Measurements from ENCODE around the gene DRGX.

DRGX gene

GRCh38 chr10:49381111-49381900 is 14.6 kb downstream of the DRGX start:
- DNase-seq = no peak

DNA sequence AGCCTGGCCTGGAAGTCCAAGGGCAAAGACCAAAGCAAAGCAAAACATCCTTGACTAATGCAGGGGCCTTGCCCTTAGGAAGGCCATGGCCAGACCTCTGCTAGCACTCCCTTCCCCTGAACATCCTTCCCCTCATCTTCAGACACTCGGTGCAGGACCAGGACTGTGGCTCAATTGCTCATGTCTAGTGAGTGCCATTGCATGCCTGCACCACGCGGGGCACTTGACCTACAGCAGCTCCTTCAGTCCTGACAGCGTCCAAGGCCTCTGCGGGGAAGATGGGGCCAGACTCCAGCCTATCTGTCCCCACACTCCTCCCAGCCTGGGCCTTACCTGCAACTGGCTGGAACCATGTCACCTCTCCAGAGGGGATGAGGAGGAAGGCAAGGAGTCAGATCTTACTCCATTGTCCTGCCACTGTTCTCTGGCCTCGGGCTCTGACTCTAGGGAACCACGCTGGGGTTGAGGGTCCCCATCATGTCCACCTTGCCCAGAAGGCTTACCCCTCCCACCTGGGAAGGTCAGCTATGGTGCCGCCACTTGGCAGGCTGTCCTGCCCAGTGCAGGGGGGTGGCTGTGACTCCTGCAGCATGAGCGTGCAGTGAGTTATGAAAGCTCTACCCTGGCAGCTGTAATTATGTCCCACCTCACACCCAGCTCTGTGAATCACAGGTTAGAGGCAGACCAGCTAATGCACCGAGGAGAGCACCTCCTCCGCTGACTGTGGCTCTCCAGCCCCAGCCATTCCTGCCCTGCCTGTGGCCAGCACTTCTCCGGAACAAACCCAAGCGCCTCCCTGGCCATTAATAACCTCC is 16.1 kb downstream of the DRGX start:
- DNase-seq = no peak

GRCh38 chr10:49377256-49377655 is 18.6 kb downstream of the DRGX start:
- DNase-seq = no peak

- no peak for DNase-seq
Observed at GRCh38 chr10:49375611-49376010, 20.3 kb downstream of the DRGX start.

- DNase-seq = no peak
Observed at GRCh38 chr10:49374740-49375139, 21.1 kb downstream of the DRGX start.

- no peak for DNase-seq
Observed at GRCh38 chr10:49373361-49373760, 22.5 kb downstream of the DRGX start.

GRCh38 chr10:49371967-49372366 is 23.9 kb downstream of the DRGX start:
- no peak for DNase-seq

GRCh38 chr10:49370326-49371100 is 25.4 kb downstream of the DRGX start:
- no peak for DNase-seq

DNA sequence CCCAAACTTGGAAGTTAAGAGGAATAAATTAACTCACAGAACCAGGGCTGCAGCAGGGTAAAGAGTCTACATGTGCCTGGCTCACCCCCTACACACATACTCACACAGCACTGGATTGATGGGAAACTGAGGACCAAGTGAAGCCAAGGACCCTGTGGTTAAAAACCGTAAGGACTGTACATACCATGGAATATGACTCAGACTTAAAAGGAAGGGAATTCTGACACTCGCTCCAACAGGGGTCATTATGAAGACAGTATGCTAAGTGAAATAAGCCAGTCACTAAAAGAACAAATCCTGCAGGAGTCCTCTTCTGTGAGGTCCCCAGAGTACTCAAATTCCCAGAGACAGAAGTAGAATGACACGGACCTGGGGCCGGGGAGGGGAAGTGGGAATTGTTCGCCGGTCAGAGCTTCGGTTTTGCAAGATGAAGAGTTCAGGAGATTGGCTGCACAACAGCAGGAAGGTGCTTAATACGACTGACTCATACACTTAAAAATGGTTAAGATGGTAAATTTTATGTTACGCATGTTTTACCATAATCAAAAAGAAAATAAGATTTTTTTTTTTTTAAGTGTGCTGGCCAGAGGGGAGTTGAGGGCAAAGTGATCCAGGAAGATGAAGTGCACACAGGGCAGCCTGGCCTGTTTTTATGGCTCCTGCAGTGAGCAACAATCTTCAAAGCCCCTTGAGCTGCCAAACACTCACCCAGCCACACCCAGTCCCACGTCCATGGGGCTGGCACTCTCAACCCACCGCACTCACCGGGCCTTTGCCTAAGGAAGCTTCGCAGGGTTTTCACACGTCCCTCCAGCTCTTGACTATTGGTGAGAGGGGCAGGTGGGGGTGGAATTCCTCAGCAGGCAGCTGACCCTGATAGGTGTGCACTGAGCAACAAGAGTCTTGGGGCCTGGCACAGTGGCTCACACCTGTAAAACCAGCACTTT is 26.4 kb downstream of the DRGX start:
- DNase-seq = no peak

DNA sequence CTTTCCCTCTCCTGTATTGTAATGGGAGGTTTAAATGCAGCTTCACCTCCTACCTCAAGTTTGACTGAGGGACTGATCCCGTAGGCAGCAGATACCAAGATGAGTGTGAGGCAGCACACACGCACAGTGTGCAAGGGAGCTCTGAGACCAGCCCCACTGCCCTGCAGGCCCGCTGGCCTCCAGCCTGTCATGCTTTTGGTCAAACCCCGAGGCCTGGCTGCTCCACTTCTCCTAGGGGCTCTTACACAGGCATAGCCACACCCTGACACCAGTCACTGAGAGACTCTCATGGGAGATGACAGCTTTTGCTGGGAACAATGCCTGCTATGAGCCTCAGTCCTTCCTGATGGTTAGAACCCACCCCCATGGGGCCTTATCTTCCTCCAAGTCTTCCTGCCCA is 27.6 kb downstream of the DRGX start:
- no peak for DNase-seq

DNA sequence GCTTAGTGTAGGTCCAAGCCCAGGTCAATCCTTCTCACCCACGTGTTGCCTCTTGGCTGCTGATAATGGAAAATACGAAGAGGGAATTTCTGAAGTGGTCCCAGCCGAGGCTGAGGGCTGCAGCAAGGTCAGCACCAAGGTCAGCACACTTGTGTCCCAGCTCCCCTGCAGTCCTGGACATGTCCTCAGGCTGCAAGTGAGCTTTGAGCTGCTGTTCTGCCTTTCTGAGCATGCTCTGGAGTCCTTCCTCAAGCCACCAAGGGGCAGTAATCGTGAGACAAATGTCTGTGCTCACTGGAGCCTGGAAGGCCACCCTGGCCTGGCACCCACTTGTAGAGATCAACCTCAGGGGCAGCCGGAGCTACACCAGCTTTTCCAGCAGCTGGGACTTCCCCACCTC is 28.3 kb downstream of the DRGX start:
- DNase-seq = no peak

DNA sequence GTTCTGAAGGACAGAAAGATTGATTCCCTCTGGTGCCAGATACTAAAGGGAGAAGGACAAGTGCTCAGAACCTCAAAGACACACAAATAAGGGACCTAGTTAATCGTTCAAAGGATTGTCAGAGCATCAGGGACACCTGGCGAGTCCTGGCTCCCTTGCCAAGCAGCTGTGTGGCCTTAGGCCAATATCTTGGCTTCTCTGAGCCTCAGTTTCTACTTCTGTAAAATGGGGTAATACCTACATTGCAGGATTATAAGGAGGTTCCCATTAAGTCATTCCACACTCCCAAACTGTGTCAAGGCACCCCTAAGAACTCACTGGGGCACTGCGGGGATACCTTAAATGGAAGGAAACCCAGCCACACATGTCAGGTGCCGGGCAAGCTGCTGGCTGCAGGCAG is 29.4 kb downstream of the DRGX start:
- no peak for DNase-seq

GRCh38 chr10:49365675-49366415 is 30.0 kb downstream of the DRGX start:
- no peak for DNase-seq

- DNase-seq = no peak
Observed at GRCh38 chr10:49365275-49365674, 30.6 kb downstream of the DRGX start.

- no peak for DNase-seq
Observed at GRCh38 chr10:49364747-49365146, 31.1 kb downstream of the DRGX start.

- DNase-seq = no peak
Observed at GRCh38 chr10:49364051-49364450, 31.8 kb downstream of the DRGX start.

GRCh38 chr10:49363309-49364031 is 32.4 kb downstream of the DRGX start:
- no peak for DNase-seq

GRCh38 chr10:49362596-49363260 is 33.2 kb downstream of the DRGX start:
- DNase-seq = no peak

DNA sequence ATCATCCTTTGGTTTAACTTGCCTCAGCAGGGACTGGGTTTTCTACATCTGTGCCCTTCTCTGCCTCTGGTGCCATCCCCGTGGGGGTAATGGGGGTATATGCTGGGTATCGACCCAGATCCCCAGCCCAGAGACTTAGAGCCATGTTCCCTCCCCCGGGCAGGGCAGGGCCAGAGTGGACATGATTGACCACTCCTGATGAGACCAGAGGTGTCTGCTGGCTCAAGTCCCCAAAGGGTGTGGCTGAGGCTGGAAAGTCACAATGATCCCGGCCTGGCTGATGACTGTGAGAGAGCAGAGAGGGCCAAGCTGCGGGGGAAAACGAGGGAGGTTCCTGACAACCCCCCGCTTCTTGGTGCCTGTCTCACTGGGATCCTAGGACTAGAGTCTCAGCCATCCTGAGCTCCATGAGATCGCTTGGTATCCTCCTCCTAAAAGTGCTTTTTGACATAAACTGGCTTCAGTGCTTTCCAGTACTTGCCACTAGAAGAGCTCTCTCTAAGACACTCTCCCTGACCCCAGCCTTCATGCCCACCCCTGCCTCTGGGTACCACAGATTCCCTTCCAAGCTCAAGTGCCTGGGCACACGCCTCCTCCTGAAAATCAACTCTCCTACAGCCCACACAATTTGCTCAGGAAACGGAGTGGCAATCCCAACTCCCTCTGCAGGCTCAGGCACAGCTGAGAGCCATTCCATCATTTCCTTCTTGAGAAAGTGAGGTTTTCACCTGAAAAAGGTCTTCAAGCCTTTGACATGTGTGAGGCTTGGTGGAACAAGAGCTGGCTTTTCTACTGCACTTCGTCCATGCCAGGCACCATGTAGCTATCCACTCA is 33.9 kb downstream of the DRGX start:
- DNase-seq = no peak
